HCT116 (cell line): ENCODE results near the gene CLDN3. TPM values are rescaled to one million over a fixed set of nuclear protein-coding genes. Genes with fewer than 3 reads are reported as not detected.

Experiments used
- ATAC-seq: fragments of 200-7000 bp; cut with Tn5 transposase; 2 replicates; pipeline ENCODE4 v1.9.1; 2020; ENCODE audit warnings: mild to moderate bottlenecking, moderate library complexity
- BruUV-seq: library from RNA; stranded (reverse); fragments of 400-500 nt; replicated peaks from 2 replicates; lab custom pipeline; 2021; lab: Mats Ljungman, UMichigan
- CTCF ChIA-PET: fragments of 300-600 bp; sonication (Branson Sonifier 250); formaldehyde crosslinking; loops from one replicate; lab custom pipeline; 2021; ENCODE audit warnings: antibody characterized with exemption; lab: Charles Lee
- POLR2A ChIA-PET: fragments of 300-600, 350-600 bp; sonication (Branson Sonifier 250); formaldehyde crosslinking; loops from one replicate; lab custom pipeline; 2021; ENCODE audit warnings: antibody characterized with exemption; lab: Charles Lee
- RAD21 ChIA-PET, 2 experiments: fragments of 300-600 bp; sonication (Branson Sonifier 250); formaldehyde crosslinking; loops; one replicate each; lab custom pipeline; 2023; ENCODE audit warnings: low total read pairs in 2 of 2; ENCODE audit not compliant: uncharacterized antibody in 2 of 2, unreplicated experiment in 2 of 2, low non-redundant PET in 1 of 2; lab: Charles Lee
- DNase-seq: peaks from one replicate; pipeline ENCODE4 v3.0.0-alpha.2; 2010; ENCODE audit warnings: low read depth, low spot score
- H2AFZ ChIP-seq: fragments of 200-600 bp; shearing (Covaris generic), sonication (generic); 2 replicates; pipeline ENCODE4 v1.6.1; 2017; ENCODE audit warnings: low read depth, mixed run types, mixed read lengths, antibody characterized with exemption, low read length; ENCODE audit not compliant: poor library complexity, severe bottlenecking
- H3K27ac ChIP-seq: 2 replicates; pipeline ENCODE4 v1.5.1; 2012; ENCODE audit warnings: low read depth, low read length
- H3K27me3 ChIP-seq: fragments of 200-600 bp; sonication (generic); 2 replicates; pipeline ENCODE4 v1.6.1; 2016; ENCODE audit warnings: mixed run types, low read length, mixed read lengths; ENCODE audit not compliant: insufficient read depth
- H3K36me3 ChIP-seq, 2 experiments: fragments of 200-500 bp in 1 of 2; fragments of 200-600 bp in 1 of 2; sonication (Bioruptor generic) in 1 of 2; sonication (generic) in 1 of 2; 2 replicates each; pipeline versions ENCODE4 v1.5.1 to v1.6.1; 2014 to 2016; ENCODE audit warnings: low read length in 2 of 2, inconsistent platforms in 1 of 2, mixed read lengths in 1 of 2, mixed run types in 1 of 2; ENCODE audit not compliant: insufficient read depth in 2 of 2, control insufficient read depth in 1 of 2
- H3K4me1 ChIP-seq, 2 experiments: fragments of 200-600 bp in 1 of 2; sonication (generic) in 1 of 2; 2 replicates each; pipeline versions ENCODE4 v1.5.1 to v1.6.1; 2012 to 2017; ENCODE audit warnings: low read length in 2 of 2, inconsistent platforms in 1 of 2, mild to moderate bottlenecking in 1 of 2, mixed read lengths in 1 of 2, mixed run types in 1 of 2, moderate library complexity in 1 of 2; ENCODE audit not compliant: insufficient read depth in 2 of 2, control insufficient read depth in 1 of 2
- H3K4me2 ChIP-seq: fragments of 200-600 bp; sonication (generic); 2 replicates; pipeline ENCODE4 v1.6.1; 2017; ENCODE audit warnings: mixed run types, low read length, mixed read lengths
- H3K4me3 ChIP-seq, 2 experiments: fragments of 200-600 bp in 1 of 2; sonication (generic) in 1 of 2; replicated peaks in 1 of 2; 2 replicates each; pipeline ENCODE4 v1.5.1; 2011 to 2016; ENCODE audit warnings: low read length in 2 of 2, control low read depth in 1 of 2, low read depth in 1 of 2, mild to moderate bottlenecking in 1 of 2, mixed read lengths in 1 of 2, mixed run types in 1 of 2
- H3K79me2 ChIP-seq: fragments of 200-600 bp; sonication (generic); 2 replicates; pipeline ENCODE4 v1.6.1; 2017; ENCODE audit warnings: mild to moderate bottlenecking, mixed run types, low read length, moderate library complexity, mixed read lengths; ENCODE audit not compliant: insufficient read depth
- H3K9ac ChIP-seq: fragments of 200-600 bp; sonication (generic); 2 replicates; pipeline ENCODE4 v1.6.1; 2016; ENCODE audit warnings: low read length, mixed read lengths
- H3K9me2 ChIP-seq: fragments of 200-600 bp; sonication (generic), shearing (Covaris generic); 2 replicates; pipeline ENCODE4 v1.6.1; 2017; ENCODE audit warnings: mixed run types, mild to moderate bottlenecking, moderate library complexity; ENCODE audit not compliant: insufficient read depth
- H3K9me3 ChIP-seq, 2 experiments: fragments of 200-500 bp in 1 of 2; fragments of 200-600 bp in 1 of 2; sonication (Bioruptor generic) in 1 of 2; sonication (generic) in 1 of 2; 2 replicates each; pipeline ENCODE4 v1.6.1; 2014 to 2017; ENCODE audit warnings: low read length in 2 of 2, mixed read lengths in 2 of 2, inconsistent platforms in 1 of 2, low read depth in 1 of 2, mild to moderate bottlenecking in 1 of 2, mixed run types in 1 of 2, moderate library complexity in 1 of 2; ENCODE audit not compliant: control insufficient read depth in 1 of 2, insufficient read depth in 1 of 2
- H4K20me1 ChIP-seq: fragments of 200-600 bp; sonication (generic), shearing (Covaris generic); 2 replicates; pipeline ENCODE4 v1.6.1; 2017; ENCODE audit warnings: mixed run types, mild to moderate bottlenecking, moderate library complexity; ENCODE audit not compliant: insufficient read depth
- EGR1 ChIP-seq: IDR thresholded peaks from 2 replicates; pipeline ENCODE4 v1.6.1; 2012; ENCODE audit warnings: low read depth
- POLR2AphosphoS5 ChIP-seq: IDR thresholded peaks from 2 replicates; pipeline ENCODE4 v1.6.1; 2011; ENCODE audit warnings: mild to moderate bottlenecking, low read depth, low read length, moderate library complexity
- TCF7L2 ChIP-seq: IDR thresholded peaks from 2 replicates; pipeline ENCODE4 v1.7.0; 2011; ENCODE audit warnings: borderline replicate concordance, inconsistent platforms; ENCODE audit not compliant: insufficient read depth, insufficient read length; ENCODE audit errors: extremely low read depth
- intact Hi-C: fragments of 100-400 bp; cut with micrococcal nuclease; formaldehyde crosslinking; loops from 2 replicates; pipeline ENCODE4 v1.10.0; 2022
- total RNA-seq: library from RNA; stranded (reverse); gene quantifications from one replicate; pipeline ENCODE4 v1.2.1, GENCODE V29; 2021; ENCODE audit not compliant: unreplicated experiment

Gene CLDN3
- total RNA-seq, 1 experiment from 2014 or later = 19.2 TPM

DNA sequence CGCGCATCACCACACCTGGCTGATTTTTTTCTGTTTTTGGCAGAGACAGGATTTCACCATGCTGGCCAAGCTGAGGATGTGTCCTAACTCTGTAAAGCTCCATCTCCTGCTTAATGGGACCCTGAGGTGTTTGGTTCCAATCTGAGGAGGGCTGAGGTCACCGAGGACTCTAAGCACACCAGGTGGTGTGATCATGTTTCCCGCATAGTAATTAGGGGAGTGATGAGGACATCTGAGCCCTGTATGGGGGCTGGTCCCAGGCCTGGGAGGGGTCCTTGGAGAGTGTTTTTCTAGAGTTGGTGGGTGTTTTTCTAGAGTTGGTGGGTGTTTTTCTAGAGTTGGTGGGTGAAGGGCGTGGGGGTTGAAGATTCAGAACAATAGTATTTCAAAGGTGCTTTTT, 28.5 kb downstream of the CLDN3 start:
- POLR2A ChIA-PET = interaction anchor here (0.8 to 5.8 kb wide), 5 partner anchors 29 to 101 kb away, joined by 3 to 43 read pairs (median 7); partner anchors contain the start of genes CLDN3, CLDN4 and METTL27
- DNase-seq (no peak), ATAC-seq (no peak)
- Histone ChIP-seq H3K4me1 (peaks cover 51 to 74% of the 10 kb centered on the region in 2 experiments), H3K9me3 (no peaks in the 10 kb centered on the region), H3K4me2 (peak overlapping the region; percentile 95), H3K4me3 (no peak overlapping the region; a peak in 1 of 4 replicates), H2AFZ (no peak overlapping the region), H3K9me2 (no peaks in the 10 kb centered on the region), H4K20me1 (peaks cover 8% of the 10 kb centered on the region; the same call in 1 of the 2 replicates), H3K27me3 (no peaks in the 10 kb centered on the region), H3K79me2 (peaks cover 29% of the 10 kb centered on the region), H3K36me3 (peaks cover 7 to 13% of the 10 kb centered on the region in 2 experiments; a peak in 1 of 4 replicates), H3K27ac (peak overlapping the region; percentile 94), H3K9ac (peak overlapping the region; percentile 79)
- intact Hi-C loops = loop anchor here (2.0 to 5.0 kb wide), 2 partner anchors 66 to 91 kb away; no protein-coding TSS in a partner anchor
- TF ChIP-seq TCF7L2 (no peak), POLR2AphosphoS5 (0 out of 2 replicates have a peak, but pooled peaks have one; percentile 18)
- no TSS peak for BruUV-seq
- RAD21 ChIA-PET = no interaction called here
- CTCF ChIA-PET = interaction anchor here (0.7 kb wide), 1 partner anchor 119 kb away, joined by 3 read pairs; no protein-coding TSS in a partner anchor

DNA sequence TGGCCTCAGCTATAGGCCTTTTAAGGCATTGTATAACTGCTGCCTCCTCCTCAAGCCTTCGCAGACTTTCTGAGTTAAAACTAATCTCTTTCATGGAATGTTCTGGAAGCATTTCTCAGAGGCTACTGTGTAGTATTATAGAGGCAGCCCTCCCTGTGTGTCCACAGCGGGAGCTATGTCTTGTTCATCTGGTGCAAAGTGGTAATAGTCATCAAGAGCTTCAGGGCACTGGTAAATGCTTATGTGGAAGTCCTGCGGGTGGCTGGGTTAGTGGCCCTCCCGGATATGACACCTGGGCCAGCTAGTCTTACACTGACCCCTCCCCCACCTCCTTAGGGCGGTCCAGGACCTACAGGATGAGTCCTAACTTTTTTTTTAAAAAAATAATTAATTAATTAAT, 29.3 kb downstream of the CLDN3 start:
- Histone ChIP-seq H3K79me2 (peaks cover 32% of the 10 kb centered on the region), H3K9ac (peak overlapping the region; percentile 95), H2AFZ (no peak overlapping the region), H3K27me3 (no peaks in the 10 kb centered on the region), H3K9me2 (no peaks in the 10 kb centered on the region), H3K9me3 (no peaks in the 10 kb centered on the region), H3K36me3 (peaks cover 7 to 18% of the 10 kb centered on the region in 2 experiments; a peak in 1 of 4 replicates), H3K4me2 (peak overlapping the region; percentile 95), H4K20me1 (peaks cover 8% of the 10 kb centered on the region; the same call in 1 of the 2 replicates), H3K4me1 (peaks cover 51 to 80% of the 10 kb centered on the region in 2 experiments), H3K4me3 (no peak overlapping the region), H3K27ac (peak overlapping the region; percentile 94)
- ChIA-PET RAD21 (interaction anchor here in 1 of 2 experiments (0.5 to 1.0 kb wide), 2 partner anchors 102 to 110 kb away, joined by 3 read pairs; no protein-coding TSS in a partner anchor), POLR2A (interaction anchor here (0.7 to 5.8 kb wide), 11 partner anchors 29 to 110 kb away, joined by 3 to 43 read pairs (median 6); partner anchors contain the start of genes CLDN3, CLDN4 and METTL27), CTCF (interaction anchor here (0.8 to 1.2 kb wide), 4 partner anchors 15 to 134 kb away, joined by 3 to 4 read pairs (median 4); no protein-coding TSS in a partner anchor)
- ATAC-seq = no peak
- BruUV-seq = no TSS peak
- intact Hi-C loops = loop anchor here (2.0 to 5.0 kb wide), 2 partner anchors 67 to 92 kb away; no protein-coding TSS in a partner anchor
- peak; percentile 12; the same call in 1 of the 2 replicates for TF ChIP-seq POLR2AphosphoS5
- TF ChIP-seq EGR1 = no peak
- DNase-seq = no peak
